HepG2 (cell line): ENCODE measurements around the gene CTNND2. TPM values are rescaled to one million over a fixed set of nuclear protein-coding genes. Genes with fewer than 3 reads are reported as not detected.

Experiments used
- CEBPG ChIP-seq: IDR thresholded peaks from 2 replicates; pipeline ENCODE4 v1.6.1; 2016
- EHMT2 ChIP-seq: fragments of 200-600 bp; sonication (generic); IDR thresholded peaks from 2 replicates; pipeline ENCODE4 v1.7.0; 2017; ENCODE audit warnings: antibody characterized with exemption, low read depth, low read length, borderline replicate concordance
- EP300 ChIP-seq, 3 experiments: sonication (generic) in 1 of 3; formaldehyde crosslinking in 1 of 3; IDR thresholded peaks; 2 replicates each; pipeline versions ENCODE4 v1.5.1 to v1.6.1; 2011 to 2020; ENCODE audit warnings: low read depth in 2 of 3, low read length in 2 of 3, borderline replicate concordance in 1 of 3, improper control_type of control experiment in 1 of 3, mild to moderate bottlenecking in 1 of 3, missing genetic modification reagents in 1 of 3, moderate library complexity in 1 of 3
- FOXP4 ChIP-seq: sonication (generic); formaldehyde crosslinking; IDR thresholded peaks from 2 replicates; pipeline ENCODE4 v1.4.0; 2020; ENCODE audit warnings: missing genetic modification reagents
- GLI4 ChIP-seq: sonication (generic); formaldehyde crosslinking; IDR thresholded peaks from 2 replicates; pipeline ENCODE4 v1.5.1; 2020; ENCODE audit warnings: missing genetic modification reagents, mild to moderate bottlenecking, moderate library complexity, borderline replicate concordance
- MAFG ChIP-seq: sonication (generic); formaldehyde crosslinking; IDR thresholded peaks from 2 replicates; pipeline ENCODE4 v1.5.1; 2020; ENCODE audit warnings: mild to moderate bottlenecking, missing genetic modification reagents
- MYNN ChIP-seq: sonication (generic); formaldehyde crosslinking; IDR thresholded peaks from 2 replicates; pipeline ENCODE4 v1.4.0; 2020; ENCODE audit warnings: mild to moderate bottlenecking, low read depth, missing genetic modification reagents
- RFX3 ChIP-seq: IDR thresholded peaks from 2 replicates; pipeline ENCODE4 v1.6.1; 2016; ENCODE audit warnings: missing biosample characterization, missing genetic modification reagents
- SIN3B ChIP-seq: fragments of 150-350 bp; IDR thresholded peaks from 2 replicates; pipeline ENCODE4 v1.6.1; 2014; ENCODE audit warnings: low read length
- SMAD9 ChIP-seq: sonication (generic); formaldehyde crosslinking; IDR thresholded peaks from 2 replicates; pipeline ENCODE4 v1.5.1; 2020; ENCODE audit warnings: mild to moderate bottlenecking, missing genetic modification reagents
- SOX6 ChIP-seq, 2 experiments: fragments of 450-650 bp in 1 of 2; sonication (generic) in 1 of 2; formaldehyde crosslinking in 1 of 2; IDR thresholded peaks; 2 replicates each; pipeline versions ENCODE4 v1.4.0 to v1.6.1; 2017 to 2020; ENCODE audit warnings: antibody characterized with exemption in 1 of 2, mild to moderate bottlenecking in 1 of 2, missing genetic modification reagents in 1 of 2
- SSRP1 ChIP-seq: IDR thresholded peaks from 2 replicates; pipeline ENCODE4 v1.6.1; 2016; ENCODE audit warnings: control low read depth
- THYN1 ChIP-seq: sonication (generic); formaldehyde crosslinking; IDR thresholded peaks from 2 replicates; pipeline ENCODE4 v1.8.1; 2023; ENCODE audit warnings: low read depth, mild to moderate bottlenecking, moderate library complexity, missing genetic modification reagents, borderline replicate concordance
- WIZ ChIP-seq: sonication (generic); formaldehyde crosslinking; IDR thresholded peaks from 2 replicates; pipeline ENCODE4 v1.5.1; 2020; ENCODE audit warnings: mild to moderate bottlenecking, missing genetic modification reagents
- ZBTB39 ChIP-seq: sonication (generic); formaldehyde crosslinking; IDR thresholded peaks from 2 replicates; pipeline ENCODE4 v1.5.0; 2020; ENCODE audit warnings: missing genetic modification reagents
- ZKSCAN1 ChIP-seq: fragments of 150-350 bp; IDR thresholded peaks from 2 replicates; pipeline ENCODE4 v1.6.1; 2014; ENCODE audit warnings: low read length
- ZKSCAN5 ChIP-seq: sonication (generic); formaldehyde crosslinking; IDR thresholded peaks from 2 replicates; pipeline ENCODE4 v1.5.1; 2020; ENCODE audit warnings: mild to moderate bottlenecking, missing genetic modification reagents
- ZKSCAN8 ChIP-seq: IDR thresholded peaks from 2 replicates; pipeline ENCODE4 v1.6.1; 2016; ENCODE audit warnings: borderline replicate concordance, missing genetic modification reagents, missing compliant biosample characterization
- ZMYM2 ChIP-seq: sonication (generic); formaldehyde crosslinking; IDR thresholded peaks from 2 replicates; pipeline ENCODE4 v1.8.0; 2022; ENCODE audit warnings: mild to moderate bottlenecking, missing genetic modification reagents
- ZNF335 ChIP-seq: sonication (generic); formaldehyde crosslinking; IDR thresholded peaks from 2 replicates; pipeline ENCODE4 v1.4.0; 2020; ENCODE audit warnings: missing genetic modification reagents
- ZNF652 ChIP-seq: IDR thresholded peaks from 2 replicates; pipeline ENCODE4 v1.6.1; 2016; ENCODE audit warnings: low read depth, borderline replicate concordance
- ZNF746 ChIP-seq: sonication (generic); formaldehyde crosslinking; IDR thresholded peaks from 2 replicates; pipeline ENCODE4 v1.8.0; 2022; ENCODE audit warnings: mild to moderate bottlenecking, missing genetic modification reagents
- polyA plus RNA-seq, 8 experiments: library from polyadenylated mRNA; depleted of rRNA in 3 of 8; stranded (reverse) in 7 of 8; unstranded in 1 of 8; fragments of >200 nt; fragmentation: Illumina TruSeq in 4 of 8; extraction: Trizol in 4 of 8; gene quantifications; 2 replicates each; pipeline versions ENCODE4 v1.2.1 to v1.2.3, GENCODE V29; 2011 to 2016; ENCODE audit warnings: low read depth in 4 of 8, missing spikeins in 1 of 8, mixed read lengths in 1 of 8; ENCODE audit not compliant: insufficient read depth in 1 of 8
- total RNA-seq, 5 experiments: library from RNA; depleted of rRNA; stranded (reverse); fragments of >200 nt; fragmentation: Illumina TruSeq; extraction: Trizol; gene quantifications; 2 replicates each; pipeline ENCODE4 v1.2.3, GENCODE V29; 2016; ENCODE audit warnings: low read depth in 1 of 5
- TF ChIP-seq, protein P1 (sequence below): sonication (generic); formaldehyde crosslinking; IDR thresholded peaks from 2 replicates; pipeline ENCODE4 v1.4.0; 2020; ENCODE audit warnings: missing genetic modification reagents, borderline replicate concordance
- TF ChIP-seq, protein P2 (sequence below): IDR thresholded peaks from 2 replicates; pipeline ENCODE4 v1.6.1; 2016

CTNND2 gene
- total and polyA plus RNA-seq, 2 of the 13 experiments (the other 11 are each of a cell fraction or from before 2014, with no cell fraction given) = not detected

- TF ChIP-seq, protein P1, sequence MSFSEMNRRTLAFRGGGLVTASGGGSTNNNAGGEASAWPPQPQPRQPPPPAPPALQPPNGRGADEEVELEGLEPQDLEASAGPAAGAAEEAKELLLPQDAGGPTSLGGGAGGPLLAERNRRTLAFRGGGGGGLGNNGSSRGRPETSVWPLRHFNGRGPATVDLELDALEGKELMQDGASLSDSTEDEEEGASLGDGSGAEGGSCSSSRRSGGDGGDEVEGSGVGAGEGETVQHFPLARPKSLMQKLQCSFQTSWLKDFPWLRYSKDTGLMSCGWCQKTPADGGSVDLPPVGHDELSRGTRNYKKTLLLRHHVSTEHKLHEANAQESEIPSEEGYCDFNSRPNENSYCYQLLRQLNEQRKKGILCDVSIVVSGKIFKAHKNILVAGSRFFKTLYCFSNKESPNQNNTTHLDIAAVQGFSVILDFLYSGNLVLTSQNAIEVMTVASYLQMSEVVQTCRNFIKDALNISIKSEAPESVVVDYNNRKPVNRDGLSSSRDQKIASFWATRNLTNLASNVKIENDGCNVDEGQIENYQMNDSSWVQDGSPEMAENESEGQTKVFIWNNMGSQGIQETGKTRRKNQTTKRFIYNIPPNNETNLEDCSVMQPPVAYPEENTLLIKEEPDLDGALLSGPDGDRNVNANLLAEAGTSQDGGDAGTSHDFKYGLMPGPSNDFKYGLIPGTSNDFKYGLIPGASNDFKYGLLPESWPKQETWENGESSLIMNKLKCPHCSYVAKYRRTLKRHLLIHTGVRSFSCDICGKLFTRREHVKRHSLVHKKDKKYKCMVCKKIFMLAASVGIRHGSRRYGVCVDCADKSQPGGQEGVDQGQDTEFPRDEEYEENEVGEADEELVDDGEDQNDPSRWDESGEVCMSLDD = no peak
- TF ChIP-seq EP300 (IDR thresholded peaks at IDR 0.05; ENCODE audit: low read depth in 2 of 2, low read length in 2 of 2) (peak in 1 of 2 experiments; percentile 50; a peak in 1 of 4 replicates), EP300 (CRISPR knock-in tag; IDR thresholded peaks at IDR 0.05; ENCODE audit: borderline replicate concordance) (no peak), WIZ (no peak), MYNN (CRISPR knock-in tag) (no peak), ZNF746 (CRISPR knock-in tag) (no peak), SOX6 (IDR thresholded peaks at IDR 0.05) (no peak), SOX6 (CRISPR knock-in tag; IDR thresholded peaks at IDR 0.05) (peak; percentile 55; the same call in 1 of the 2 replicates), RFX3 (no peak), ZKSCAN5 (CRISPR knock-in tag) (no peak), MAFG (CRISPR knock-in tag) (no peak), EHMT2 (no peak), THYN1 (no peak), SIN3B (no peak), ZBTB39 (CRISPR knock-in tag) (no peak), SMAD9 (CRISPR knock-in tag) (no peak), CEBPG (CRISPR knock-in tag) (peak; percentile 52), ZMYM2 (CRISPR knock-in tag) (no peak), ZNF335 (no peak), ZKSCAN1 (no peak), GLI4 (no peak), SSRP1 (no peak), ZNF652 (CRISPR knock-in tag) (peak; percentile 20; the same call in 1 of the 2 replicates), FOXP4 (CRISPR knock-in tag) (peak; percentile 68), ZKSCAN8 (CRISPR knock-in tag) (no peak)
- TF ChIP-seq, protein P2, sequence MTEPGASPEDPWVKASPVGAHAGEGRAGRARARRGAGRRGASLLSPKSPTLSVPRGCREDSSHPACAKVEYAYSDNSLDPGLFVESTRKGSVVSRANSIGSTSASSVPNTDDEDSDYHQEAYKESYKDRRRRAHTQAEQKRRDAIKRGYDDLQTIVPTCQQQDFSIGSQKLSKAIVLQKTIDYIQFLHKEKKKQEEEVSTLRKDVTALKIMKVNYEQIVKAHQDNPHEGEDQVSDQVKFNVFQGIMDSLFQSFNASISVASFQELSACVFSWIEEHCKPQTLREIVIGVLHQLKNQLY (CRISPR knock-in tag) = no peak
Observed at GRCh38 chr5:11733185-11733839, 170.9 kb downstream of the CTNND2 start (continued).
